ENCODE measurements around the gene STK32B.

The STK32B gene

DNA sequence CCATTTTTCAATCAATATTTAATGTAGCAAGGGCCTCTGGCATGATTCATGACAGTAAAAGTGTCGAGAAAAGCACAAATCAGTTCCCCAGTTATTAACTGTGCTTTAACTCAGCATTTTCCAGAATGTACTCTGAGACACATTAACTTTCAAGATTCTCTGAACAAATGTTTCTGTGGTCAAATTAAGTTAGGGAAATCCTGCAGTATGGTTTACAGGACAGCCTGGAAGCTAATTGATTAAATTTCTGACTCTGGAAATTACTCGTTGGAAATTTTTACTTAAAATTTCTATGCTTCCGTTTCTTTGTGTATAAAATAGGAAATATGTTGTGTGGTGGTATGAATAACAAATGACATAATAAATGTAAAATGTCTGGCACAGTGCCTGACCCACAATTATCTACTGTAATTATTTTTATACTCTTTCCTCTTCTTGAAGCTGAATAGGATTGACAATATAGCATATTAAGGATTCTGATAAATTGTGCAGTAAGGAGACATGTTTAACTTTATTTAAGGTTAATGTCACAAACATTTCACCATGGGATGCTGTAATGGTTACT lies 33.7 kb downstream of the STK32B start:
- Histone ChIP-seq H2AFZ (ENCODE audit: low read length) (no peak overlapping the region), H3K9me2 (replicated peaks; ENCODE audit: low read depth, low read length) (no peaks in the 10 kb centered on the region), H4K20me1 (ENCODE audit: insufficient read depth, low read length, poor library complexity, severe bottlenecking) (no peaks in the 10 kb centered on the region), H3K4me1 (ENCODE audit: insufficient read depth, low read length, poor library complexity, severe bottlenecking) (no peaks in the 10 kb centered on the region), H3F3A (ENCODE audit: low read depth) (no peaks in the 10 kb centered on the region), H3K9ac (ENCODE audit: low read depth, low read length, poor library complexity, severe bottlenecking) (no peak overlapping the region), H3K79me2 (ENCODE audit: insufficient read depth, low read length) (no peaks in the 10 kb centered on the region), H3K4me3 (ENCODE audit: low read length, poor library complexity, severe bottlenecking) (no peak overlapping the region), H3K4me2 (ENCODE audit: low read depth, low read length, poor library complexity, severe bottlenecking) (no peak overlapping the region), H3K27me3 (ENCODE audit: insufficient read depth, low read length, poor library complexity, severe bottlenecking) (no peaks in the 10 kb centered on the region), H3K9me3 (ENCODE audit: insufficient read depth, low read depth, low read length) (no peaks in the 10 kb centered on the region; the same call in 1 of the 2 replicates), H3K36me3 (ENCODE audit: insufficient read depth, low read length) (no peaks in the 10 kb centered on the region)
- TF ChIP-seq EZH2phosphoT487 (IDR thresholded peaks at IDR 0.05; ENCODE audit: borderline replicate concordance) (no peak), CTCF (conservative IDR thresholded peaks at IDR 0.05; ENCODE audit: low read length) (no peak)

DNA sequence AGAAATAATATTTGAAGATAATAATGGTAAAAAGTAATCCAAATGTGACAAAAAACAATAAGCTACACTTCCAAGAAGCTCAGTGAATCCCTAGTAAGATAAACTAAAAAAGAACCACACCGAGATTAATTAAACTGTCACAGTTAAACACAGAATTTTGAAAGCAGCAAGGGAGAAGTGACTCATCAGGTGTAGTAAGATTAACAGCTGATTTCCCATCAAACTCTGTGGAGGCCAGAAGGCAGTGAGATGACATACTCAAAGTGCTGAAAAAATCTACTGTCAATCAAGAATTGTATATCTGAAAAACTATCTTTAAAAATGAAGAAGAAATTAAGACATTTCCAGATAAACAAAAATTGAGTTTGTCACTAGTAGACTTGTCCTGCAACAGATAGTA lies 35.3 kb downstream of the STK32B start:
- no peak overlapping the region for H2AFZ ChIP-seq (ENCODE audit: low read length)
- no peaks in the 10 kb centered on the region; the same call in 1 of the 2 replicates for H3K9me3 ChIP-seq (ENCODE audit: insufficient read depth, low read depth, low read length)
- H3K4me2 ChIP-seq (ENCODE audit: low read depth, low read length, poor library complexity, severe bottlenecking): no peak overlapping the region
- no peaks in the 10 kb centered on the region for H3K9me2 ChIP-seq (replicated peaks; ENCODE audit: low read depth, low read length)
- H3K4me1 ChIP-seq (ENCODE audit: insufficient read depth, low read length, poor library complexity, severe bottlenecking): no peaks in the 10 kb centered on the region
- H3F3A ChIP-seq (ENCODE audit: low read depth): no peaks in the 10 kb centered on the region
- no peak for TF ChIP-seq CTCF (conservative IDR thresholded peaks at IDR 0.05; ENCODE audit: low read length)
- no peak for TF ChIP-seq EZH2phosphoT487 (IDR thresholded peaks at IDR 0.05; ENCODE audit: borderline replicate concordance)
- H3K27me3 ChIP-seq (ENCODE audit: insufficient read depth, low read length, poor library complexity, severe bottlenecking): no peaks in the 10 kb centered on the region
- H3K9ac ChIP-seq (ENCODE audit: low read depth, low read length, poor library complexity, severe bottlenecking): no peak overlapping the region
- no peak overlapping the region for H3K4me3 ChIP-seq (ENCODE audit: low read length, poor library complexity, severe bottlenecking)
- no peaks in the 10 kb centered on the region for H4K20me1 ChIP-seq (ENCODE audit: insufficient read depth, low read length, poor library complexity, severe bottlenecking)
- no peaks in the 10 kb centered on the region for H3K36me3 ChIP-seq (ENCODE audit: insufficient read depth, low read length)
- H3K79me2 ChIP-seq (ENCODE audit: insufficient read depth, low read length): no peaks in the 10 kb centered on the region

DNA sequence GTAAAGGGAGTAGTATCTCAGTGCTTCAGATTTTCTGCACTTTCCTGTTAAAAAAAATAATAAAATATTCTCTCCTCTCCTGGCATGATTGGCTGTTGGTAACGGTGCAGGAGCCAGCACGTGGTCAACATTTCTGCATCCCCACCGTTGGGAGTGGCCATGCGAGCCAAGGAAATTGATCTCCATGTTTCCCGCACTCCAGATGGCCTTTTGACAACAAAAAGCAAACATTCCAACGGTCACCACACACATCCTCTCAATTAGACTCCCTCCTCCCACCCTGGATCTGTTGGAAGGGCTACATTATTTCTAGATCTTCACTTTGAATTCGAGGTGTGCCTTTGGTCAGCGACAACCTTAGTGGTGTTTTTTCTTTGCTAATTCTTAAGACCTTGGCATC lies 45.0 kb downstream of the STK32B start:
- Histone ChIP-seq H3K9me2 (replicated peaks; ENCODE audit: low read depth, low read length) (no peaks in the 10 kb centered on the region), H3K27me3 (ENCODE audit: insufficient read depth, low read length, poor library complexity, severe bottlenecking) (no peaks in the 10 kb centered on the region), H4K20me1 (ENCODE audit: insufficient read depth, low read length, poor library complexity, severe bottlenecking) (no peaks in the 10 kb centered on the region), H3K4me3 (ENCODE audit: low read length, poor library complexity, severe bottlenecking) (no peak overlapping the region), H3F3A (ENCODE audit: low read depth) (no peaks in the 10 kb centered on the region), H3K9me3 (ENCODE audit: insufficient read depth, low read depth, low read length) (0 out of 2 replicates have a peak, but pooled peaks cover 3% of the 10 kb centered on the region), H3K9ac (ENCODE audit: low read depth, low read length, poor library complexity, severe bottlenecking) (no peak overlapping the region), H3K36me3 (ENCODE audit: insufficient read depth, low read length) (no peaks in the 10 kb centered on the region), H3K4me2 (ENCODE audit: low read depth, low read length, poor library complexity, severe bottlenecking) (no peak overlapping the region), H3K79me2 (ENCODE audit: insufficient read depth, low read length) (no peaks in the 10 kb centered on the region), H3K4me1 (ENCODE audit: insufficient read depth, low read length, poor library complexity, severe bottlenecking) (no peaks in the 10 kb centered on the region), H2AFZ (ENCODE audit: low read length) (no peak overlapping the region)
- TF ChIP-seq EZH2phosphoT487 (IDR thresholded peaks at IDR 0.05; ENCODE audit: borderline replicate concordance): no peak
- no peak for TF ChIP-seq CTCF (conservative IDR thresholded peaks at IDR 0.05; ENCODE audit: low read length)

Measured in Loucy (cell line).